GM21576 (cell line): ENCODE results near the gene ALG11.
"Not testable (repeated sequence)": the region's sequence is repeated elsewhere in the genome, so short reads cannot be mapped to it uniquely, and the experiment has no call there.

Source experiments
- ATAC-seq: cut with Tn5 transposase; IDR thresholded peaks from one replicate; pipeline ENCODE4 v1.9.1; 2021; ENCODE audit warnings: mild to moderate bottlenecking, moderate library complexity; ENCODE audit not compliant: unreplicated experiment

Gene ALG11

DNA sequence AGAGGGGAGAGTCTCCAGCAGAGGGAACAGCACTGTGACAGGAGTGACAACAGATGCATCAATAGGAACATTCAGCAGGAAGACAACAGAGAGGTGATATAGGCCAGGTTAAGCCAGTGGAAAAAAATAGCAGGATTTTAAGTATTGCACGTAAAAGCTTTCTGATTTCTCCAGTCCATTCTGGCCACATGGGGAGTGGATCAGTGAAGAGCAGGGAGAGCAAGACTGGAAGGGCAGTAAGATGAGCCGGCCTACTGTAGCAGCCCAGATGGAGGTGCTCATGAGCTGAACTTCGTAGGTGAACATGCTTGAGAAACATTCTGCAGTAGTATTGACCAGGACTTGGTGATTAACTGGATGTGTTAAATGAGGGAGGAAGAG, 14.0 kb downstream of the ALG11 start:
- ATAC-seq, result no peak

DNA sequence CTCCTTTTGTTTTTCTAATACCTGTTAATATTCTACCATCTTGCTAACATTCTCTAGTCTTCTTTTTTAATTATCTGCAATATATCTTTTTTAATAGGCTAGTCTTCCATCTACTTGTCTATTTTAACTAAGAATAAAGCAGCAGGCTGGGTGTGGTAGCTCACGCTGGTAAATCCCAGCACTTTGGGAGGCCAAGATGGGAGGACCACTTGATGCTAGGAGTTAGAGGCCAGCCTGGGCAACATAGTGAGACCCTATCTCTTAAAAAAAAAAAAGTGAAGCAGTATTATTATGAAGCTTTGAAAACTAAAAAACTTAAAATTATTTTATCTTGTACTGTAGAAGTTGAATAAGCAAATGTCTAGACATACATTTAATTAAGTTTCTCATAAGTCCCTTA, 15.6 kb downstream of the ALG11 start:
- ATAC-seq, result no peak

DNA sequence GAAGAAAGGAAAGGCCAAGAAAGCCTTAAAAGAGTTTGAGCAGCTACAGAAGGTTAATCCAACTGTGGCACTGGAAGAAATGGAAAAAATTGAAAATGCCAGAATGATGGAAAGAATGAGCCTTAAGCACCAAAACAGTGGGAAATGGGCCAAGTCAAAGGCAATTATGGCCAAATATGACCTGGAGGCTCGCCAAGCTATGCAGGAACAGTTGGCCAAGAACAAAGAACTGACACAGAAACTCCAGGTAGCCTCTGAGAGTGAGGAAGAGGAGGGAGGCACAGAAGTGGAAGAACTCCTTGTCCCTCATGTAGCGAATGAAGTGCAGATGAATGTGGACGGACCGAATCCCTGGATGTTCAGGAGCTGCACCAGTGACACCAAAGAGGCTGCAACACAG, 17.4 kb downstream of the ALG11 start:
- ATAC-seq, result no peak

DNA sequence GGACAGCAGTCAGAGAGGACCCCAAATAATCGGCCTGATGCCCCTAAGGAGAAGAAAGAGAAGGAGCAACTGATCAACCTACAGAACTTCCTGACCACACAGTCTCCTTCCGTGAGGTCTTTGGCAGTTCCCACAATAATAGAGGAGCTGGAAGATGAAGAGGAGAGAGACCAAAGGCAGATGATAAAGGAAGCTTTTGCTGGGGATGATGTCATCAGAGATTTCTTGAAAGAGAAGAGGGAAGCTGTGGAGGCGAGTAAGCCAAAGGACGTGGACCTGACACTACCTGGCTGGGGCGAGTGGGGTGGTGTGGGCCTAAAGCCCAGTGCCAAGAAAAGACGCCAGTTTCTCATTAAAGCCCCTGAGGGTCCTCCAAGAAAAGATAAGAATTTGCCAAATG, 18.2 kb downstream of the ALG11 start:
- ATAC-seq, result not testable (repeated sequence)

DNA sequence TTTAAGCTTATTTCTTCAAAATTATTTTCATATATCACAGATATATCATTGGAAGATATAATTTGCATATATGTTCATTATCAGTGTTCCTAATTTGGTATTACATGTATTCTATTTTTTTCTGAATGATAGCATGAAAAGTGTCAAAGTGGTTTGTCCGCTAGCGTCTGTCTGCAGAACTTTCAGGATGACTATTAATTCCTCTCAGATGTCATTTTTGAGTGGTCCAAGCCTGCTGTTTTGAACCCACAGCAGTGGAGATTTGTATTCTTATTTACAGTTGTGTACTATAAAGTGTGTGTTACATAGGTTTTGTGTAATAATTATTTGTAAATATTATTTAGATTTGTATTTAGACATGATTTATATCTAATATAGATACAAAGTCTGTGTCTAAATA, 20.8 kb downstream of the ALG11 start:
- no peak for ATAC-seq

DNA sequence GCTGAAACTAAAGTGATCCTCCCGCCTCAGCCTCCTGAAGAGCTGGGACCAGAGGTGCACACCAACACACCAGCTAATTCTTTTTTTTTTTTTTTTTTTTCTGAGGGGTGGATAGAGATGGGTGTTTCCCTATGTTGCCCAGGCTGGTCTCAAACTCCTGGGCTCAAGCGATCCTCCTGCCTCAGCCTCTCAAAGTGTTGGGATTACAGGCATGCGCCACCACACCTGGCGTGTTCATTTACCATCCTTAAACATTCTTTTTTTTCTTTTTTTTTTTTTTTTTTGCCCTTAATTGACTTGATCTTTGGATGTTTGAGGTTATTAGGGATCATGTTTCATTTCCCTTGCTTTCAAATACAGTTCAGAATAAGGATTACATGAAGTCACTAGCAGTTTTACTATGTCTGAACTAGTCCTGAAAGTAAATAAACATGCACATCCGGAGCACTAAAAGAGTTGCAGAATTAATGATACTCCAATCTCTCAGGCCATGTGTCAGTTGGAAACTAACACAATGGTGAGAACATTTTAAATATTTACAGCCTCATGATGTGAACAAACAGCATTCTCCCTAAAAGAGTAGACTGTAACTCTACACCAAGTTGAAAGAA, 22.5 kb downstream of the ALG11 start:
- no peak for ATAC-seq

DNA sequence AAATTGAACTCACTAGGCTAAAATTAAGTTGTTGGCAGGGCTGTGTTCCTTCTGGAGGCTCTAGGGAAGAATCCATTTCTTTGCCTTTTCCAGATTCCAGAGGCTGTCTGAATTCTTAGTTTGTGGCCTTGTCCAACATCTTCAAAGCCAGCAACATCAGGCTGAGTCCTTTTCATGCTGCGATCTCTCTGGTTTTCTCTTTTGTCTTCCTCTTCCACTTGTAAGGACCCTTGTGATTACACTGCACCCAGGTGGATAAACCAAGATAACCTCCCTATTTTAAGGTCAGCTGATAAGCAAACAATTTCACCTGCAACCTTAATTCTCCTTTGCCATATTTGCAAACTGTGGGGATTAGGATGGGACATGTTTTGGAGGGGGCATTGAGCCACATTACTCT, 23.8 kb downstream of the ALG11 start:
- no peak for ATAC-seq

DNA sequence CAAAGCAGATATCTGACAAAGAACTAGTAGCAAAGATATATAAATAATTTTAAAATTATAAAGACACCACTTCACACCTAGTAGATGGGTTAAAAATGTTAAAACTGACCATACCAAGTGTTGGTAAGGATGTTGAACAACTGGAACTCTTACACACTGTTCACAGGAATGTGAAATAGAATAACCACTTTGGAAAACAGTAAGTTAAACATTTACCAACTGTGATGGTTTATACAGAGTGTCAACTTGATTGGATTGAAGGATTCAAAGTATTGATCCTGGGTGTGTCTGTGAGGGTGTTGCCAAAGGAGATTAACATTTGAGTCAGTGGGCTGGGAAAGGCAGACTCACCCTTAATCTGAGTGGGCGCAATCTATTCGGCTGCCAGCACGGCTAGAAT, 31.5 kb downstream of the ALG11 start:
- no peak for ATAC-seq

DNA sequence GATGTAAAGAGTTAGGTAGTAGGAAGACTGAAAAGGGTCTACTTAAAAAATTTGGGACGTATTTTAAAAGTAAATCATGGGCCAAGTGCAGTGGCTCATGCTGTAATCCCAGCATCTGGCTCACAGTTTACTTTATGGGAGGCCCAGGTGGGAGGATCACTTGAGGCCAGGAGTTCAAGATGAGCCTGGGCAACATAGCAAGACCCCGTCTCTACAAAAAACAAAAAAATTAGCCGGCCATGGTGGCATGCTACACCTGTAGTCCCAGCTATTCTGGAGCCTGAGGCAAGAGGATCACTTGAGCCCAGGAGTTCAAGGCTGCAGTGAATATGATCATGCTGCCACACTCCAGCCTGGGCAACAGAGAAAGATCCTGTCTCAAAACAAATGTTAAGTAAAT, 35.3 kb downstream of the ALG11 start:
- ATAC-seq, result no peak

DNA sequence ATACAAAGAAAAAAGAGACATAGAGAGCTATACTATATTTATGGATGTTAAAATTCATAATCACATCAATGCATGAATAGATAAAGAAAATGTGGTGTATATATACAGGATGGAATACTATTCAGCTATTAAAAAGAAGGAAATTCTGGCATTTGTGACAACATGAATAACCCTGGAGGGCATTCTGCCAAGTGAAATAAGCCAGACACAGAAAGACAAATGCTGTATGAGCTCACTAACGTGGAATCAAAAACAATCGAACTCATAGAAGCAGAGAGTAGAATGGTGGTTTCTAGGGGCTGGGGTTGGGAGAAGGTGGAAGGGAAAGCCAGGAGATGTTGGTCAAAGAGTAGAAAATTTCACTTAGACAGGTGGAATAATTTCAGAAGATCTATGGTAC, 36.3 kb downstream of the ALG11 start:
- no peak for ATAC-seq

DNA sequence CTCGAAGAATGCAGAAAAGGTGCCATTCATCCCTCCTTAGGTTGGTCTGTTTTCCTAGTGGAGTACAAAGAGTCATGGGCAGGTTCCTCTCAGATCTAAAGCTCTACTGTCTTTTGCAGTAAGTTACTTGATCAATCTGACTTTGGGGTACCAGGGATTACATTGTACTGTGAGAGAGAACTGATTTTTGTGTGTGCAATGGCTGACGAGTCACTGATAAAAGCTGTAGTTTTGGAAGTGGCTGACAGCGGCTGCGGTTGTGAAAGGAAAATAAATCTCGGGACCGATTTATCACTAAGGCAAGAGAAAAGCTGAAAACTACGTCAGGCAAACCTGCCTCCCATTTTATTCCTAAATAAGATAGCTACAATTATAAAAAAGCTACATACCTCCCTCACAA, 39.2 kb downstream of the ALG11 start:
- no peak for ATAC-seq

DNA sequence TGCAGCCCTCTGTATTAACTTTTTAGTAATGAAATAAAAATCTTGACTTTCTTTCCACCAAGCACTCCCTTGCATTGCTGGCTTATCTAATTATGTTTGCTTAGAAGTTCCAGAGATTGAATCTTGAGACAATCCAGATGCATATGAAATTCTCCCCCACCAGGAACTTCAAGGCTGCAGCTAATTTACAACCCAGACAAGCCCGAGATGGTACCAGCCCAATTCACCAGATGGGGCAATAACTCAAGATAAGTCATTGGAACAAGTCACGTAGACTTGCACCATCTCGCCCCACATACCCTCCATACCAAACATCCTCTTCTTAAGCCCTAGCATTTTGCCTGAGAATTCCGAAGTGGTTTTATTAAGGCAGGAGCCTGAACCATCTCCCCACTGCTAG, 41.3 kb downstream of the ALG11 start:
- no peak for ATAC-seq

DNA sequence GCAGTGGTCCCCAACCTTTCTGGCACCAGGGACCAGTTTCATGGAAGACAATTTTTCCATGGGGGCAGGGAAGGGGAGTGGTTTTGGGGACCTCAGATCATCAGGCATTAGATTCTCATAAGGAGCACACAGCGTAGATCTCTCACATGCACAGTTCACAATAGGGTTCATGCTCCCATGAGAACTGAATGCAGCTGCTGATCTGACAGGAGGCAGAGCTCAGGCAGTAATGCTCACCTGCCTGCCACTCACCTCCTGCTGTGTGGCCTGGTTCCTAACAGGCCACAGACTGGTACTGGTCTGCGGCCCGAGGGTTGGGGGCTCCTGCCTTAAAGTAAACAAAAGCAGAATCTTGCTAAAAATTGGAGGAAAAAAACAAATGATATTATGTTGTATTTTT, 48.9 kb downstream of the ALG11 start:
- not testable (repeated sequence) for ATAC-seq

DNA sequence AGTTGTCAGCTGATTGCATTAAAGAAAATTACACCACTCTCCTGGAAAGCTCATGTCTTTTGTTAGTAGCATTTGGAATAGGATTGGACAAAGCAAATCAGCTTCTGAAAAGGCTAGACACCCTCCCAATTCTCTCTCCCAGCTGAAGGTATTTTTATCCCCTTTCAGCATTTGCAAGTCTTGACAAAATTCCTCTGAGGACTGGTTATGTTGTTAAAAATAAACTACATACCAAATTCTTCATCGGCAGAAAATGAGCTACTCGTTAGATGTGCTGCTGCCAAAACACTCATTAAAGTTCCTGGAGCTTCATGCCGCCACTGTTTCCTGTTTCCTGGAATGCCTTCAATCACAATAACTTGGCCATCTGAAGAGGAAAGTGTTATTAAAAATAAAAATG, 49.4 kb downstream of the ALG11 start:
- no peak for ATAC-seq

DNA sequence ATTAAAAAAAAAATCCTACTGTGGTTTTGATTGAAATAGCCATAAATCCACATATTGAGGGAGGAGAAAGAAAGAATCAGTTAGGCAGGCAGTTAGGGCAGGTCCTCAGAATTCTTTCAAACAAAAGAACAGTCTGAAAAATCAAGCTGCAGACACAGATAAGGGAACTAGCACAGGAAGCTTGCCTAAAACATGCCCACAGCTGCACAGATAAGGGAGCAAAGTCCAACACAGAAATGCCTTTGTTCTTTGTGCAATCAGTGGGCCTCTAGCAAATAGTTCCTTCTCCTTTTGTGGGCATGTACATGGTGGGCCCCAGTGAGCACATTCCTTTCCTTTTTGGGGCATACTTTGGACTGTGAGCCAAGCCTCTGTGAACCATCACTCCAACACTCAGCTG, 55.0 kb downstream of the ALG11 start:
- ATAC-seq, result no peak

DNA sequence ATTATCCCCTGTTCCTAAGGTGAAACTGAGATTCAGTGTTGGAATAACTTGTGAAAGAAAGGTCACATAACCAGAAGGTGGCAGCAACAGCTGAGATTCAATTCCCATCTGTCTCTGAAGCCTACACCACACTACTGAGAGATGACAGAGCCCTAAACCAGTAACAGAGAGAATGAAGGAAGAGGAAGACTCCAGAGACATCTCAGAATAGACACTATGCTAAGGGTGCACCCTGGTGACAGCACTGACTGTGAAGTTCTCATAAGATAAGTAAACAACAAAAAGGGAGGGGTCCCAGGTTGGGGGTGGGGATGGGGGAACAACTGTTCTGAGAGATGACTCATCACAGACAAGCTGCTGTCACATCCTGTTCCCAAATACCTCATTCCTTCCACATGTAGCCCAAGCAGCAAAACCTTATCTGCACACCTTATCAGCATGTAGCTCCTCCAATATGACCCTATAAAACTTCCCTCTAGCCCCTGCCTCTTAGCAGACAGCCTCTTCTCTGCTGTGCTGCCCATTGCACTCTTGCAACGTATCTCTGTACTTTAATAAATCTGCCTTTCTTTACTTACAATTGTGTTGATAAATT, 58.8 kb downstream of the ALG11 start:
- ATAC-seq, result no peak
